Hippocampal formation (tissue), 2 donors: ENCODE measurements around the gene PROK1.
"Not testable (repeated sequence)": the region's sequence is repeated elsewhere in the genome, so short reads cannot be mapped to it uniquely, and the experiment has no call there.

ENCODE experiments used
- DNase-seq, 2 donors: peaks; one replicate each; lab custom pipeline; 2025; lab: John Stamatoyannopoulos, UW

Gene PROK1

DNA sequence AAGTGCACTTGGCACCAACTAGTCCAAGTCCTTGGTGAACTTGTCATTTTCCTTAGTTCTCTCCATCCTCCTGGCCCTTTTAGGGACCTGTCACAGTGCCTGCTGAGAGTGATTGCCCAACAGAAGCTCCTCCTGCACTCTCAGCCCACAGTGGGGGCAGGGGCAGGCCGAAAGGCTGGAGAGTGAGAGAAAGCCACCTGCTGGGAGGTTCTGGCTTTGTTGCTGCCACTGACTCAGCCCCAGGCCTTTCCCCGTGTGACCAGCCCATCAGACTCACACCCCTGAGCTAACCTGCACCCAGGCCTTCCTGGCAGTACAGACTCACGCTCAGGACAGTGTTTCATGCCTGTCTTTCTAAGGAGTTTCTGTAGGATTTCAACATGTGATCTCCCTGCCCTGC is 17.1 kb upstream of the PROK1 start:
- DNase-seq = no peak

- no peak for DNase-seq
Observed at GRCh38 chr1:110434946-110435345, 16.0 kb upstream of the PROK1 start.

DNA sequence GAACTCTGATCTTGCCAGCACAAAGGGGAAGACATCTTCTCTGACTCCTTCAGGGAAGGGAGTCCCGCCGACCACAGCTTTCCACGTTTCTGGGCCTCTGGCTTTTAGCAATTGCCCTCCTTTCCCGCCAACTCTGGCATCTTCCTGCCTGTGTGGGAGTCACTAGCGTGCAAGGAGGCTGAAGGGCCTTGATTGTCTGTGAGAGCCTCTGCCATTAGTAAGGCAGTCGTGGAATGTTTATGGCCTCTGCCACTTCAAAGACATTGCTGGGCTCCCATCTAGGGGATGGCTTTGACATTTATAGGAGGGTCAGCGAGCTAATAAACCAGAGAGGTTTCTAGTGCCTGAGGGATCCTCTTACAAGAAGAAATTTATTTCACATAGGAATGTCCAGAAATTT is 14.3 kb upstream of the PROK1 start:
- DNase-seq = no peak

- not testable (repeated sequence) for DNase-seq
Observed at GRCh38 chr1:110437645-110438299, 13.2 kb upstream of the PROK1 start.

- DNase-seq = no peak
Observed at GRCh38 chr1:110438893-110439292, 12.1 kb upstream of the PROK1 start.

DNA sequence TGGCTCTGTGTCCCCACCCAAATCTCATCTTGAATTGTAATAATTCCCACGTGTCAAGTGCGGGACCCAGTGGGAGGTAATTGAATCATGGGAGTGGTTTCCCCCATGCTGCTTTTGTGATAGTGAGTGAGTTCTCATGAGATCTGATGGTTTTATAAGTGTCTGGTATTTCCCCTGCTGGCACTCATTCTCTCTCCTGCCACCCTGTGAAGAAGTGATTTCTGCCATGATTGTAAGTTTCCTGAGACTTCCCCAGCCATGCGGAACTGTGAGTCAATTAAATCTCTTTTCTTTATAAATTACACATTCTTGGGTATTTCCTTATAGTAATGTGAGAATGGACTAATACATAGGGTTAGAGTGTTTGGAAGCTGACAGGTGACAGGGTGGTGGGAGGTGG is 11.1 kb upstream of the PROK1 start:
- not testable (repeated sequence) for DNase-seq

DNA sequence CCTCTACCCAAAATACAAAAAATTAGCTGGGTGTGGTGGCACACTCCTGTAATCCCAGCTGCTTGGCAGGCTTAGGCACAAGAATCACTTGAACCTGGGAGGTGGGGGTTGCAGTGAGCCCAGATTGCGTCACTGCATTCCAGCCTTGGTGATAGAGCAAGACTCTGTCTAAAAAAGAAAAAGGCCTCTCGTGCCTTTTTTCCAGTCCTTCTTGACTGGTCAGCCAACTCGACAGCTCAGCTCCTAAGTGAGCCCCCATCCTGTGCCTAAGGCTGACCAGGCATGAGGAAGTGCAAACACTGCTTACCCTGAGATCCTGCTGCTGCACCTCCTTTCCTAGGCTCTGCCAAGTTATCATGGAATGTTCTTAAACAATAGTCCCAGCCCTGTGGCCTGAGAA is 10.1 kb upstream of the PROK1 start:
- DNase-seq = no peak

DNA sequence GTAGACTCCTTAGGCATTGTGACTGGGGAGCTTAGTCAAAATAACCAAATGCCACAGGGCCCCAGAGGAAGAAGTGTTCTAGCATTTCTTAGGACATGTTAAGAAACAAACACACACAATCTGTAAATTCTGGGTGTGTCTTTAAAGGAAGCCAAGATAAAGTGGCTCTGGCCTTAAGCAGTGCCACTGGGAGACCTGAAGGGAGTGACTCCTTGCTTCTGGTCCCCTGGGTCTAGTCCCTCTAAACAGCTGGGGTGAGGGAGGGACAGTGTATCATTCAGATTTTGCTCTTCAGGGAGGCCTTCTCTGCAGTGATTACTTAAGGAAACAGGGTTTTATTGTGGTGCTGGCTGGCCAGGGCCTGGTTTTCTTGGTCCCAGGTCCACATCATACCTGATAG is 9.1 kb upstream of the PROK1 start:
- DNase-seq = no peak

DNA sequence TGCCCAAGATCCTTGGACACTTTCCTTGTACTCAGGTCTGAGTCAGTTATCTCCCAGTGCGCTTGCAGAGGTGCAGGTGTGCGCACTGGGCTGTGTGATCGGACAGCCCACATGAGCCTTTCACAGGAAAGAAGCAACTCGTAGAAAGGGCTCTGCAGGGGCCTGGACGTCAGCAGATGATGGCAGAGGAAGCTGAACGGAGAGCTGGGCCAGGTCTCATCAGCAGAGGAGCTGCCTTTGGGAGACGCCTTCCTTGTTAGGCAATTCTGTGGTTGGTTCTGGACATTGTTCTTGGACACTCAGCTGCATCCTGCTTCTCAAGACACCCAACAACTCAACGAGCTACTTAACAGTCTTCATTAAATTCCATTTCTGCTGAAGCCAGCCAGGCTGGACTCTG is 7.5 kb upstream of the PROK1 start:
- DNase-seq = no peak

GRCh38 chr1:110444561-110444960 is 6.4 kb upstream of the PROK1 start:
- no peak for DNase-seq

GRCh38 chr1:110449661-110450651 is 993 bp upstream of the PROK1 start:
- no peak for DNase-seq

DNA sequence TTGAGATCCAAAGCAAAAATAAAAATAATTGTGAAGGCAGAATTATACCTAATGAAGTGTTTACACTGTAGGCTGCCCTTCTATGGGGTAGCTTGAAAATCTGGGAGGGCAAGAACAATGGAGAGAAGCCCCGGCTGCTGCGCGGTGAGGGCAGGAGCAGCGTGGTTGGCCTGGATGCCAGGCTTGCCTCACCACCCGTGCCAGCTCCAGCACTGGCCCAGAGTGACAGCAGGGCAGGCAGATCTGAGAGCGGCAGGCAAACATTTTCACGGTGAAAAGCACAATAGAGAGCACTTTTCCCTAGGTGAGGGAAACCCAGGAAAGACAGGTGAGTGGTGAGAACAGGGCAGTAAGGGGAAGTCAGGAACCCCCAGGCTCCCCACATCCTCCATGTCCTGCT is 1.4 kb downstream of the PROK1 start:
- DNase-seq = no peak

GRCh38 chr1:110453829-110454228 is 2.9 kb downstream of the PROK1 start:
- DNase-seq = no peak

DNA sequence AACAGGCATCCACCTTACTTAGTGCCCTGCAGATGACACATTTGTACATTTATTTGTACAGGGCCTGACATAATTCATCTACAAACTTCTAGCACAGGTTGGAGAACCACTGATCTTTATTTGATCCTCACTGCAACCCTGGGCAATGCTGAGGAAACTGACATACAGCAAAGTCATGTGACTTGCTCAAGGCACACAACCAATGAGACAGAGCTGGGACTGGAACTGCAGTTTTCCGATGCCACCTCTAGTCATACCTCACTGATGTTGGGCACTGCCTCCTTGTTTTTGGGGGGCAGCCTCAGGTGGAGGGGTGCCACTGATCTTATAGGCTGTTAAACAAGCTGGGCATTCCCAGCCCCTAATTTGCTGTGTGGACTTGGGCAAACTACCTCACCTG is 3.4 kb downstream of the PROK1 start:
- no peak for DNase-seq

DNA sequence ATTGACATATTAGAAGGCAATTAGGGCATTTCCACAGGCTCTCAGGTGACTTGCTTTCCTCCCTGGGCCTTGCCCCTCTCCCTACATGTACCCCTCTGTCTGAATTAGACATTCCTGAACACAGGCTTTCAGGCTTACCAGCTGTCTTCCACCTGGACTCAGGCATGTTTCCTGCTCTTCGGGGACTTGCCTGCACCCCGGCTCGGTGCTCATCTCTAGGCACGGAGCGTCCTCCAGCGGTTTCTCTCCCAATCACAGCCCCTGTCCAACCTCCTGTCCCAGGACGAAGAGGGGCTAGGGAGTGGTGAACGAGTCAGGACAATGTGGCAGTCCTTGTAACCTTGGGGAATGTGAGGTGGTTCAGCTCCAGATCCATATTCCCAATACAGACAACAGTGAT is 4.2 kb downstream of the PROK1 start:
- DNase-seq = no peak

DNA sequence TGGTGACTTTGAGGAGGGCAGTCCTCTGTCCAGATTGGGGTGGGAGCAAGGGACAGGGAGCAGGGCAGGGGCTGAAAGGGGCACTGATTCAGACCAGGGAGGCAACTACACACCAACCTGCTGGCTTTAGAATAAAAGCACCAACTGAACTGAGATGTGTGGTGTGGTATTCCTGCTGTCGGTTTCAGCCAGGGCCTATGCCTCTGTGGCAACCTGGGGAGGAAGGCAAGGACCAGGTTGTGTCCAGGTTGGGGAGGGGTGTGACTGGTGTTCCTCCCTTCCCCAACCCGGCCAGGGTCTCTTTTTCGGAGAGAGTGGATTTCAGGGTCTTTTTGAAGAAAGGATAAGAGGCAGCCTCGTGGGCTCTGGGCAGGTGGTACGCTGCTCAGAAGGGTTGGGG is 6.3 kb downstream of the PROK1 start:
- no peak for DNase-seq

DNA sequence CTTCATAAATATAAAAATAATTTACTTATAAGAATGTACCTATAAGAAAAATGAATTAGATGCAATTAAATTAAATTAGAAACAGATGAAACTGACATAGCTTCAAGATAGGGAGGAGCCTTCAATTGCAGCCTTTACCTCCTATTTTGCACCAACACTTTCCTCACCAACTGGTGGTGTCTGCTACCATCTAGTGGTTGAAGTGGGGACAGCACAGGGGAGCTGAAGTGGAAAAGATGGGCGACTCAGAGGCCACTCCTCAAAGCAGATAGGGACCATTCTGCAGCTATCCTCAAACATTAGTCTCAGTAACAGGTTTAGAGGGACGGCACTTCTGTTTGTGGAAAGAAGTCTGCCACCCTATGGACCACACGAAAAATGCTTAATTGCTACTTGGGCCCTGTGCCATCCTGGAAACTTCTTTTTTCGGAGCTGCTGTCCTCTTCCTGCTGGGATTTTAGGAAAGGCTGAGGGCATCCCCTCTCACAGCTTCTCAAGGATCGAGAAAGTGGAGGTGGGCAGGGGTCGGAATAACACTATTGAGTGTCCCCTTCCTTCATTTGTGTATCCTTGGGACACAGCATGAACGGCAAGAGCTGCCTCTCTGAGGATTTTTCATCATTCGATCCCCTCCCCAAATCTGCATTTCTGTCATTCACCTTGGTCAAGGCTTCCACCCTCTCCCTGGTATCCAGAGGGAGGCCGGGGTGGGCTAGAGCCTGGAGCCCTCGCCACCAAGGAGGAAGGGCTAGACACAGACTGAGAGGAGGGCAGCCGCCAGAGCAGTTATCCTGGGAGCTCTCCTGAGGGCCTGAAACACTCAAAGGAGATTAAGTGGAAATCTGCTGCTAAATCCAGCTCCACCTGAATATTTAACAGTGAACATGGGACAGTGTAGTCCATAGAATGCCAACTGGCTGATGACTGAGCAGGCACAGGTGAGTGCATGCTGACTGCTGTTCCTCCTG is 9.6 kb downstream of the PROK1 start:
- peak; percentile 67 to 80 for DNase-seq

DNA sequence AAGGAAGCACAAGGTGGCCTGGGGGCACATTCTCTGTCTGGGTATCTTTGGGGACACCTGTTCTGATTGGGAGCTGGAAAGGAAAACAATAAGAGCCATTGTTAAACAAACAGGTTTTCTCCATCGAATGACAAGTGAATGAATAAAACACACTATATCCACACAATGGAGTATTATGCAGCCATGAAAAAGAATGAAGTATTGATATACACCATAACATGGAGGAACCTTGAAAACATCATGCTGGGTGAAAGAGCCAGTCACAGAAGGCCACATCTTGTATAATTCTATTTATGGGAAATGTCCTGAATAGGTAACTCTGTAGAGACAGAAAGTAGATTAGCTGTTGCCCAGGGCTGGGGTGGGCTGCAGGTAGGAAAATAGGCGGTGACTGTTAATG is 11.1 kb downstream of the PROK1 start:
- DNase-seq = no peak

GRCh38 chr1:110462964-110463363 is 12.0 kb downstream of the PROK1 start:
- DNase-seq = peak in 1 of 2 donors; percentile 12

DNA sequence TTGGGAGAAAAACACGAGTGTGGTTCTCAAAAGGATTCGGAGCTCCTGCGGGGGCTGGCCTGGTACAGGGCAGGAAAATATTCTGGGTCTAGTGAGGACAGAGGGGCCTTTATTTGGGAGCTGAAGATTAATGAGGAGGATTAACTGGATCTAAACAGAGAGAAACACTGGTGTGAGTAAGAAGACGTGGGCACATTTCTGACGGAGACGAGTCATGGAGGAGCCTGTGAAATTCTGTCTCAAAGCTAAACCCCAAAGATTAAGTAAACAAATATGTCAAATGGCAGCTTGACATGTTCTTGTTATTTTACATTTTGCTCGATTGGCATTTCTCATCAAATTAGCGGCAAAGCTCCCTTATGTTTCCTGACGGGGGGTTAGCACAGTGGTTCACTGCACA is 12.8 kb downstream of the PROK1 start:
- no peak for DNase-seq

DNA sequence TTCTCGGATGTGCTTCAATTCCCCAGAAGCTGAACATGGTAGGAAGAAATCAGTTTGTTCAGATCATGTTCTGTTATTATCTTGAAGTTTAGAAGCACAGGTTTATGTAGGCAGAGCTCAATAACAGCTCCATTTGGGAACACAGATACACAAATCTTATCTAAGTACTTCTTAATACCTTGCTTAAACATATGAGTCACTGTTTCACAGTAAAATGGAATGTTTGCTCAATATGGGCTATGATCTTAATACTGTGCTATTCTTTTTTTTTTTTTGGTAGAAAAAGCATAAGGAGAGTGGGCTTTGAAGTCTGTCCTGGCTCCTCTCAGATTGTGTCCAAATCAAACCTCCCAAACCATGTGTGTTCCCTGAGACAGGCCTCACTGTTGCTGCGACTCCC is 13.4 kb downstream of the PROK1 start:
- no peak for DNase-seq
